GM23338 (cell line): Measurements from ENCODE around the gene CHCHD10.

Experiments used
- CREB1 ChIP-seq: fragments of 250-450 bp; sonication (Bioruptor Pico); IDR thresholded peaks from 2 replicates; pipeline ENCODE4 v1.5.0; 2020; ENCODE audit warnings: low read depth, mild to moderate bottlenecking, moderate library complexity
- CTCF ChIP-seq, 2 experiments: fragments of 200-600 bp in 1 of 2; sonication (generic) in 1 of 2; conservative IDR thresholded peaks; 2 replicates each; pipeline versions ENCODE4 v1.5.1 to v1.6.1; 2016 to 2017; ENCODE audit warnings: antibody characterized with exemption in 2 of 2, low read depth in 2 of 2, mild to moderate bottlenecking in 2 of 2, moderate library complexity in 1 of 2
- ETS1 ChIP-seq: IDR thresholded peaks from 2 replicates; pipeline ENCODE4 v1.6.1; 2016; ENCODE audit warnings: antibody characterized with exemption
- EZH2 ChIP-seq: fragments of 200-600 bp; sonication (generic); IDR thresholded peaks from one replicate; pipeline ENCODE4 v1.8.0; 2017; ENCODE audit warnings: antibody characterized with exemption, mild to moderate bottlenecking, low read depth; ENCODE audit not compliant: unreplicated experiment
- JUNB ChIP-seq: IDR thresholded peaks from one replicate; pipeline ENCODE4 v1.6.1; 2016; ENCODE audit warnings: antibody characterized with exemption; ENCODE audit not compliant: unreplicated experiment
- POLR2AphosphoS5 ChIP-seq: IDR thresholded peaks from 2 replicates; pipeline ENCODE4 v1.6.1; 2016; ENCODE audit warnings: antibody characterized with exemption, low read depth
- STAT1 ChIP-seq: IDR thresholded peaks from one replicate; pipeline ENCODE4 v1.6.1; 2016; ENCODE audit warnings: antibody characterized with exemption; ENCODE audit not compliant: unreplicated experiment
- TF ChIP-seq, protein P1 (sequence below): IDR thresholded peaks from one replicate; pipeline ENCODE4 v1.6.1; 2018; ENCODE audit warnings: antibody characterized with exemption; ENCODE audit not compliant: unreplicated experiment

- TF ChIP-seq, protein P1, sequence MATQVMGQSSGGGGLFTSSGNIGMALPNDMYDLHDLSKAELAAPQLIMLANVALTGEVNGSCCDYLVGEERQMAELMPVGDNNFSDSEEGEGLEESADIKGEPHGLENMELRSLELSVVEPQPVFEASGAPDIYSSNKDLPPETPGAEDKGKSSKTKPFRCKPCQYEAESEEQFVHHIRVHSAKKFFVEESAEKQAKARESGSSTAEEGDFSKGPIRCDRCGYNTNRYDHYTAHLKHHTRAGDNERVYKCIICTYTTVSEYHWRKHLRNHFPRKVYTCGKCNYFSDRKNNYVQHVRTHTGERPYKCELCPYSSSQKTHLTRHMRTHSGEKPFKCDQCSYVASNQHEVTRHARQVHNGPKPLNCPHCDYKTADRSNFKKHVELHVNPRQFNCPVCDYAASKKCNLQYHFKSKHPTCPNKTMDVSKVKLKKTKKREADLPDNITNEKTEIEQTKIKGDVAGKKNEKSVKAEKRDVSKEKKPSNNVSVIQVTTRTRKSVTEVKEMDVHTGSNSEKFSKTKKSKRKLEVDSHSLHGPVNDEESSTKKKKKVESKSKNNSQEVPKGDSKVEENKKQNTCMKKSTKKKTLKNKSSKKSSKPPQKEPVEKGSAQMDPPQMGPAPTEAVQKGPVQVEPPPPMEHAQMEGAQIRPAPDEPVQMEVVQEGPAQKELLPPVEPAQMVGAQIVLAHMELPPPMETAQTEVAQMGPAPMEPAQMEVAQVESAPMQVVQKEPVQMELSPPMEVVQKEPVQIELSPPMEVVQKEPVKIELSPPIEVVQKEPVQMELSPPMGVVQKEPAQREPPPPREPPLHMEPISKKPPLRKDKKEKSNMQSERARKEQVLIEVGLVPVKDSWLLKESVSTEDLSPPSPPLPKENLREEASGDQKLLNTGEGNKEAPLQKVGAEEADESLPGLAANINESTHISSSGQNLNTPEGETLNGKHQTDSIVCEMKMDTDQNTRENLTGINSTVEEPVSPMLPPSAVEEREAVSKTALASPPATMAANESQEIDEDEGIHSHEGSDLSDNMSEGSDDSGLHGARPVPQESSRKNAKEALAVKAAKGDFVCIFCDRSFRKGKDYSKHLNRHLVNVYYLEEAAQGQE, result no peak
- TF ChIP-seq CTCF (conservative IDR thresholded peaks at IDR 0.05; ENCODE audit: low read depth in 2 of 2) (no peak), POLR2AphosphoS5 (no peak), EZH2 (no peak), CREB1 (CRISPR knock-in tag) (no peak), JUNB (no peak), STAT1 (no peak), ETS1 (no peak)
These were observed 12.0 kb upstream of the CHCHD10 start for GRCh38 chr22:23779731-23780130.
